ENCODE measurements around the gene BRAT1.

GRCh38 chr7:2540641-2541051, 14.7 kb downstream of the BRAT1 start:
- TF ChIP-seq CTCF (IDR thresholded peaks at IDR 0.05; ENCODE audit: insufficient read depth, low read depth, low read length): no peak
- no peak for TF ChIP-seq EZH2 (IDR thresholded peaks at IDR 0.05; ENCODE audit: insufficient read depth, low read length)

Data from astrocyte (in vitro differentiated cells and primary cell).